Right lobe of liver (tissue), 6 donors: Measurements from ENCODE around the gene LAMB1. TPM values are rescaled to one million over a fixed set of nuclear protein-coding genes. Genes with fewer than 3 reads are reported as not detected.

ENCODE experiments used
- ATAC-seq, 4 donors: fragments of 200-7000 bp; cut with Tn5 transposase; one replicate each; pipeline ENCODE4 v1.9.1; 2020; ENCODE audit warnings: mild to moderate bottlenecking in 4 of 4, moderate library complexity in 4 of 4
- DNase-seq, 3 donors: peaks; one replicate each; pipeline ENCODE4 v3.0.0-alpha.2; 2020
- H3K27ac ChIP-seq, 3 donors: fragments of 200-600 bp; one replicate each; pipeline ENCODE4 v1.8.0; 2022
- H3K27me3 ChIP-seq, 2 donors: fragments of 200-600 bp; one replicate each; pipeline ENCODE4 v1.8.0; 2022
- H3K36me3 ChIP-seq, 4 donors: fragments of 200-600 bp; sonication (generic) in 1 of 4; one replicate each; pipeline versions ENCODE4 v1.5.1 to v1.8.0; 2017 to 2022; ENCODE audit warnings: control low read depth in 1 of 4
- H3K4me1 ChIP-seq, 4 donors: fragments of 200-600 bp; sonication (generic) in 1 of 4; one replicate each; pipeline versions ENCODE4 v1.5.1 to v1.8.0; 2017 to 2022; ENCODE audit warnings: control low read depth in 1 of 4
- H3K4me3 ChIP-seq, 3 donors: fragments of 200-600 bp; one replicate each; pipeline ENCODE4 v1.8.0; 2022
- H3K9me3 ChIP-seq, 4 donors: fragments of 200-600 bp; sonication (generic) in 1 of 4; one replicate each; pipeline versions ENCODE4 v1.5.1 to v1.8.0; 2017 to 2022; ENCODE audit warnings: control low read depth in 1 of 4
- CTCF ChIP-seq, 4 donors: fragments of 200-600 bp in 3 of 4; fragments of 450-650 bp in 1 of 4; IDR thresholded peaks; one replicate each; pipeline versions ENCODE4 v1.5.1 to v1.8.0; 2016 to 2022; ENCODE audit warnings: antibody characterized with exemption in 4 of 4, mild to moderate bottlenecking in 2 of 4
- POLR2A ChIP-seq: fragments of 450-650 bp; IDR thresholded peaks from one replicate; pipeline ENCODE4 v1.6.1; 2017; ENCODE audit warnings: antibody characterized with exemption, mild to moderate bottlenecking
- WGBS: methylation state at CpG from one replicate; pipeline ENCODE4 v1.1.6; 2018; ENCODE audit warnings: low coverage, low lambda C conversion rate; ENCODE audit not compliant: insufficient coverage; ENCODE audit errors: missing lambda C conversion rate; 5-methylcytosine and 5-hydroxymethylcytosine counted together
- intact Hi-C, 2 donors: fragments of 100-400 bp; cut with DNase I; formaldehyde crosslinking; loops; one replicate each; pipeline versions ENCODE4 v1.11.2 to v1.14.1; 2022
- total RNA-seq, 6 experiments: library from RNA; depleted of rRNA in 2 of 6; stranded (reverse); fragments of >200 nt in 2 of 6; fragmentation: NEBNext Ultra II Directional in 3 of 6; extraction: Animal tissue kit (Norgen Biotek cat#: 25700) in 3 of 6; gene quantifications; one replicate each; pipeline versions ENCODE4 v1.1.0 to v1.2.4, GENCODE V29; 2016 to 2023
- donor health status: DM: no; HTN: yes; CAD: no.
- donor health status: DM: no; HTN: no; CAD: no.
- donor health status: DM: no; HTN: no; CAD: no.
- donor health status: DM: no; HTN: yes; CAD: no.
- donor health status: DM: no; HTN: yes; CAD: no.

The LAMB1 gene
- total RNA-seq, 6 experiments from 2014 or later: 14.9 to 61.0 (median 28.9) TPM

- Histone ChIP-seq H3K27me3 (no peaks in the 10 kb centered on the region), H3K27ac (no peak overlapping the region), H3K9me3 (no peaks in the 10 kb centered on the region), H3K4me3 (no peak overlapping the region), H3K36me3 (no peaks in the 10 kb centered on the region), H3K4me1 (no peaks in the 10 kb centered on the region)
- WGBS: 73% methylated on average over 5 of the region's 5 CpGs
- intact Hi-C loops: no loop called here
- no peak for DNase-seq
- TF ChIP-seq POLR2A (no peak), CTCF (IDR thresholded peaks at IDR 0.05) (no peak)
- no peak for ATAC-seq
Observed at GRCh38 chr7:108026116-108026515, 23.2 kb upstream of the LAMB1 start.

- H3K4me1 ChIP-seq: no peaks in the 10 kb centered on the region
- intact Hi-C loops: no loop called here
- no peaks in the 10 kb centered on the region for H3K27me3 ChIP-seq
- DNase-seq (no peak), ATAC-seq (no peak)
- no peak overlapping the region for H3K4me3 ChIP-seq
- no peak for TF ChIP-seq POLR2A
- TF ChIP-seq CTCF (IDR thresholded peaks at IDR 0.05): no peak
- WGBS: 59% methylated on average over 6 of the region's 6 CpGs
- H3K9me3 ChIP-seq: no peaks in the 10 kb centered on the region
- no peak overlapping the region for H3K27ac ChIP-seq
- H3K36me3 ChIP-seq: no peaks in the 10 kb centered on the region
Observed at GRCh38 chr7:108024538-108024937, 21.6 kb upstream of the LAMB1 start.

GRCh38 chr7:108020585-108020984, 17.6 kb upstream of the LAMB1 start:
- Histone ChIP-seq H3K9me3 (no peaks in the 10 kb centered on the region), H3K27ac (no peak overlapping the region), H3K27me3 (no peaks in the 10 kb centered on the region), H3K36me3 (no peaks in the 10 kb centered on the region), H3K4me3 (no peak overlapping the region), H3K4me1 (no peaks in the 10 kb centered on the region)
- DNase-seq: no peak
- intact Hi-C loops: no loop called here
- peak in 1 of 4 donors; percentile 57 for ATAC-seq
- TF ChIP-seq CTCF (IDR thresholded peaks at IDR 0.05): no peak
- TF ChIP-seq POLR2A: no peak
- WGBS: 63% methylated on average over 2 of the region's 2 CpGs

GRCh38 chr7:108018668-108019067, 15.7 kb upstream of the LAMB1 start:
- no peak for DNase-seq
- Histone ChIP-seq H3K36me3 (no peaks in the 10 kb centered on the region), H3K4me1 (no peaks in the 10 kb centered on the region), H3K9me3 (no peaks in the 10 kb centered on the region), H3K4me3 (no peak overlapping the region), H3K27ac (no peak overlapping the region), H3K27me3 (no peaks in the 10 kb centered on the region)
- intact Hi-C loops: no loop called here
- no peak for ATAC-seq
- 76% methylated on average over 2 of the region's 4 CpGs for WGBS
- TF ChIP-seq POLR2A (no peak), CTCF (IDR thresholded peaks at IDR 0.05) (no peak)

GRCh38 chr7:108017776-108018151, 14.8 kb upstream of the LAMB1 start:
- Histone ChIP-seq H3K4me1 (no peaks in the 10 kb centered on the region), H3K27ac (no peak overlapping the region), H3K9me3 (no peaks in the 10 kb centered on the region), H3K27me3 (no peaks in the 10 kb centered on the region), H3K4me3 (no peak overlapping the region), H3K36me3 (no peaks in the 10 kb centered on the region)
- TF ChIP-seq CTCF (IDR thresholded peaks at IDR 0.05) (no peak), POLR2A (no peak)
- 88% methylated on average over 4 of the region's 4 CpGs for WGBS
- intact Hi-C loops: no loop called here
- no peak for DNase-seq
- no peak for ATAC-seq
